Stimulated activated naive CD4-positive, alpha-beta T cell treated with Interleukin-2 at 50 U/mL for 16 hours (primary cell): ENCODE data around the gene OR4E1.
"Not testable (repeated sequence)": the region's sequence is repeated elsewhere in the genome, so short reads cannot be mapped to it uniquely, and the experiment has no call there.

Source experiments
- DNase-seq: peaks from one replicate; lab custom pipeline; 2025; lab: John Stamatoyannopoulos, UW

OR4E1 gene, protein sequence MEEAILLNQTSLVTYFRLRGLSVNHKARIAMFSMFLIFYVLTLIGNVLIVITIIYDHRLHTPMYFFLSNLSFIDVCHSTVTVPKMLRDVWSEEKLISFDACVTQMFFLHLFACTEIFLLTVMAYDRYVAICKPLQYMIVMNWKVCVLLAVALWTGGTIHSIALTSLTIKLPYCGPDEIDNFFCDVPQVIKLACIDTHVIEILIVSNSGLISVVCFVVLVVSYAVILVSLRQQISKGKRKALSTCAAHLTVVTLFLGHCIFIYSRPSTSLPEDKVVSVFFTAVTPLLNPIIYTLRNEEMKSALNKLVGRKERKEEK

DNA sequence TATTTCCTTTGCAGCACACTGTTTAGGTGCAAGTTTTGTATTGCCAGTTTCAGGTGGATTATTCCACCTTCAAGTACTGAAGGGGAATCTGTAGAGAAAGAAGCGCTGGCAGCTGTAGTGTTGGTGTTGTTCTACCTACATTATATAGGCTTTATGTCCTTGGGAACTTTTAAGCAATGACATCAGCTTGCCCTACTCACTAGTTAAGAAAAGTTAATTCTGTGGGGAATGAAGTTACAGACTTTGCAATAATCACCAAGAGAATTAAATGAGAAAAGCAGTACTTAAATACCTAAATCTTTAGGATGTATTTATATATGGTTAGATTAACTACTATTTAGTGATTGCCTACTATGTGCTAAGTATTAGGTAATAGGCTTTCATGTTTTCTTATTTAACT, at the start of gene OR4E1:
OR4E1 (minus strand) TSS at position 101 of the 400 bp plus-strand sequence. CDS start 2,883 bp downstream, outside the sequence.
- no peak for DNase-seq

DNA sequence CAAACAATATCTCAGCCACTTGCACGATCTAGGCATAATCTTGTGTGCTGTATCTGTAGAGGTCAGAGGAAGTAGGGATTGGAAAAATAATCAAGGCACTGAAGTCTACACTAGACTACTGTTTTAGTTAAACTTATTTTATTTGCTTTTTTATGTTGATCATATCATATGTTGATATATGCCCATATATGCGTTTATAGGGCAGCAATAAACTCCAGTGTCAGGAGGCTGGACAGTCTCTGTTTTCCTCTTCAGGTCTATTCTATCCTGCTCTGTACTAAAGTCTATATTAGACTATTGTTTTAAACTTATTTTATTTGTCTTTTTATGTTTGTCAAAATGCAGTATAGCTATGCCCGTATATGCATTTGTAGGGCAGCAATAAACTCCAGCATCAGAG, 47.9 kb upstream of the OR4E1 start:
- no peak for DNase-seq

DNA sequence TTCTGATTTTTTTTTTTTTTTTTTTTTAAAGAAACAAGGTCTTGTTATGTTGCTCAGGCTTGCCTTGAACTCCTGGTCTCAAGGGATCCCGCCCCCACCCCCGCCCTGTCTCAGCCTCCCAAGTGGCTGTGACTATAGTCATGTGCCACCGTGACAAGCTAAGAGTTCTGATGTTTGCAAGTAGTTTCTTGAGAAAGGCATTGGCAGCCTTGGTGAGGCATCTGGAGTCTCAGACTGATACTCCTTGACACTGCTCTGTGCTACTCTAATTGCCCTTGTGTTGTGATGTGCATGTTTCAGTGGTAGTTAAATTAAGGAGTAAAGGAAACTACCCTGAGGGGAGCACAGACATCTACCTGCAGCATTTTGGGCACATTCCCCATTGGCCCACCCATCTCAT, 46.2 kb upstream of the OR4E1 start:
- DNase-seq = no peak

DNA sequence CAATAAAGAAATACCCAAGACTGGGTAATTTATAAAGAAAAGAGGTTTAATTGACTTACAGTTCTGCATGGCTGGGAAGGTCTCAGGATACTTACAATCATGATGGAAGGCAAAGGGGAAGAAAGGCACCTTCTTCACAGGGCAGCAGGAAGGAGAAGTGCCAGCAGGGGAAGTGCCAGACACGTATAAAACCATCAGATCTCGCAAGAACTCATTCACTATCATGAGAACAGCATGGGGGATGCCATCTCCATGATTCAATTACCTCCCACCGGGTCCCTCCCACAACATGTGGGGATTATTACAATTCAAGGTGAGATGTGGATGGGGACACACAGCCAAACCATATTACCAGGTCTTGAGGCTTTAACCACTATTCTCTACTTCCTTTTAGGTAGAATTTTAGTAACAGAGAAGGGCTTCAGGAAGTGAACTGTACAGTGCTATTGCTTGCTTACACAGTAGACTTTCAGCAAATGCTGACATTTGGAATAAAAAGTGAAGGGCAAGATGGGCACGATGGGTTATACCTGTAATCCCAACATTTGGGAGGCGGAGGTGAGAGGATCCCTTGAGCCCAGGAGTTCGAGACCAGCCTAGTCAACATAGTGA, 40.8 kb upstream of the OR4E1 start:
- no peak for DNase-seq

DNA sequence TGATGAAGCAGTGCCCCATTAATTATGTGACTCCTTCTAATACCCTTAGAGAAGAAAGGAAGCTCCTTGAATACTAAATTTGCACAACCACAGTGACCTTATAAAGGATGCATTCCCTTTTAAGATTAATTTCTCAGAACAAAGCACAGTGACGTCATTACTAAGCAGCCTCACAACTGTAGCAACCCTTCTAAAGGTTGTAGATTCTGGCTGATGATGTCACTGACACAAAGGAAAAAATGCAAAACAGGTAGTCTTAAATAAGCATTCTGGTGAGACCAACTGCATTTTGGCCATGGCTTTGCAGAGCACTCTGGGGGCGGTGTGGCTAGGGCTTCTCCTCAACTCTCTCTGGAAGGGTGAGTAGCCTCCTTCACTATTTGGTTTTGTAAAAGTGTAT, 38.4 kb upstream of the OR4E1 start:
- no peak for DNase-seq

DNA sequence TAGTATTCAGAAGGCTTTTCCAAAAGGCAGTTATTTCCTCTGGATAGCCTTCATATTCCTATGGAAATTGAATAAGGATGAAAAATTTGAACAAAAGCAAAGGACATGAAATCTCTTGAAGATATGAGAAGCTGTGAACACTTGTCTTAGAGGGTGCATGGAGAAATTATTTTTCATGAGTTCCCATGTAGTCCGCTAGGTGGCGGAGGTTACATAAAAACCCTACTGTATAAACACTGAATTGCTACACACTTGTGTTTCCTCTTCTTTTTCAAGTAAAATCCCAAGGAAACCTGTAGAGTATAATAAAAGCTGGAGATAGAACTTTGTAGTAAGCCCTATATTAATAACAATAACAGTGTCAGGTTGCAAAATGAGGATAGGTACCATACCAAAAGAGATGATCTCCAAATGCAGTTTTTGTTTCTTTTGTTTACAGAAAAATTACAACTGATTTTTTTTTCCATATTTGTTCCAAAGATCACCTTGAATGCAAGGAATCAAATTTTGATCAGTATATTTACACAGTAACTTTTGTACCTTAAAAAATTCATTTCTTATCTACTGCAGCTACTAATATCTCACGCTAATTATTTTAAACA, 37.8 kb upstream of the OR4E1 start:
- no peak for DNase-seq

DNA sequence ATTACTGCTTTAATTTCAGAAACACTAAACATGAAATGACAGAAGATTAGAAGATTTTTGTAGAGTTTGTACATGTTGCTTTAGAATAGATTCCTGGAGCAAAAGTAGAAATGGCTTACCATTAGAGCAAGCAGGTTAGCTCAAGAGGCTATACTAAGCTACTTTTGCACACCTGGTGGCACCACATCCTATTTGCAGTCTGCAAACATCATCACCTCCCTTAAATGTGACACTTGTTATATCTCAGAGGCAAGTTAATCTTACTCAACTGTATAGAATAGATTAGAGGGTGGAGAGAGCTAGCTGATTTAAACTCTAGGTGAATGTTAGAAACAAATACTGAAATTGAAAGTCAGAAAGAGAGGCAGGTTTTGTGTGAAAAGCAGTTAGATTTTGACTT, 30.7 kb upstream of the OR4E1 start:
- no peak for DNase-seq

DNA sequence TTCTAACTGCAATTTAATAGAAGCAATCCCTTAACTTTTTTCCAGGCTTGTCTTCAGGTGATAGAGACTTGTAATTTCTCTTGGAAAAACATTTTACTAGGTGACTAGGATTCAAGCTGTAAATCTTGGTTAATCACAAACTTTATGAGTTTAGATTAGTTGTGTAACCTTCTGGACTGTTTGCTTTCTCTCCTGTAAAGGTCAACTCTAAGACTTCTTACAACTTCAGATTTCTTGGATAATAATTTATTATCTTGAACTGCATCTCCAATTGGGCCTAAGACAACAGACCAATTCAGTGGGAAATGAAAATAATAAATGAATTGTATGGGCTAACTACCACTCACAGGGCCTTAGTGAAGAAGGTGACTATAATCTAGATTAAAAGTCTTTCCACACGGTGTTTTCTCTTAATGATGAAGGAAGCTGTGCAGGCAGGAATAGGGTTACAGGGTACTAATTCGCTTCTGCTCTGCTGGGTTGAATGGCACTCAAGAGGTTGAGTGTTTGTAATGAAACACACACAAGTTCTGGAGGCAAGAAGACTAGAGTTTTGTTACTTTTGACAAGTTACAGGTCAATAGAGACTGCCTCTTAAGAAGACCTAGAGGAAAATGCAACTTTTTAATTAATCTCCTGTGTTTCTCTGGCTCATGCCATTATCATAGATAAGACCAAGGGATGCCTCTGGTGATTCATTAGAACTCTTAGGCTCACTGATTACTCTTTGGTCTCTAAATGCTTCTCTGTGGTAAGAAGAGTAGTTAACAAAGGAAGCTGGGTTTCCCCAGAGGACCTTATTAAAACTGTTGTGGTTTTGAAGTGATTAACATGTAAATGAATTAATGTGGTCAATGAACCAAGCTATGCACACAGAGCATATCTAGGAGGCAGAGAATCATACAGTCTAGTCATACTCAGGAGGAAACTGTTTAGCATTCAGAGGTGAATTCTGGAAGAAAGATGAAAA, 30.0 kb upstream of the OR4E1 start:
- no peak for DNase-seq

DNA sequence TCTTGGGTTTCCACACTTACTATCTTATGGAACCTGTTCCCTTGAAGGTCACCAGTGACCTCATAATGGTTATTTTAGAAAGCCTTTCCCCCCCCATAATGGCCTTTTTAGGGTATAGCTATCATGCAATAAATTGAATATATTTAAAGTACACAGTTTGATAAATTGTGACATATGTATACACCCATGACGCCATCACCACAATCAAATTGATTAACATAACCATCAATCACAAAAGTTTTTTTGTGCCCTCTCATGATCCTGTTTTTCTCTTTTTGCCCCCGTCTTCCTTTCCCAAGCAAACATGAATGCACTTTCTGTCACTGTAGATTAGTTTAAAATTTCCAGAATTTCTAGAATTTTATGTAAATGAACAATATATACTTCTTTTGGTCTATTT, 28.7 kb upstream of the OR4E1 start:
- no peak for DNase-seq

DNA sequence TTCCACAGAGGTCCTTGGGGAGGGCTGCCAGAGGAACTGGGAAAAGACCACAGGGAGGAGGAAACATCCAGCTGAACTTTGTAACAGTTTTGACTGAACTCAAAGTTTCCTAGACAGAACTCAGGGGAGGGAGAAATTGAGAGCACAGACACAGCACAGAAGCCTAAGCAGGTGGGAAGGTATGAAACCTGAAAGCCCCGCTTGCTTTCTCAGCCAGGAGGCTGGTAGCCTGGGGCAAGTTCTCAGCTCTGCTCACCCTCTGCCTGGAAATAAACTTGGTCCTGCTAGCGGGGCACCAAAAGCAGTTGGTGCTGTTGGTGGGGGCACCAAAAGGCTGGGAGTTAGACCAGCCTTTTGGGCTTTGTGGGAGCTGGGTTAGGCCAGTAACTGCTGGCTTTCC, 25.9 kb upstream of the OR4E1 start:
- DNase-seq = no peak

DNA sequence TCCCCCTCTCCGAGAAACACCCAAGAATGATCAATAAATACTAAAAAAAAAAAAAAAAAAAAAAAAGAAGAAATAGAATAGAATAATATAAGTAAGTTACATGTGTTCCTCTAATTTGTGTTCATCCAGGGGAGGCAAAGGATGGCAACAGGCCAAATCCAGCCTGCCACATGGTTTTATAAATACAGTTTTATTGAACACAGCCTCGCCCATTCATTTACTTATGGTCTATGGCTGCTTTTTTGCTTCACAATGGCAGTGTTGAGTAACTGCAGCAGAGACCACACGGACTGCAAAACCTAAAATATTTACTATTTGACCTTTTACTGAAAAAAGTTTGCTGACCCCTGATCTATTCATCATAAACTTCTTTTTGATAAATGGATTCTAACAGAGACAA, 24.9 kb upstream of the OR4E1 start:
- DNase-seq = not testable (repeated sequence)

DNA sequence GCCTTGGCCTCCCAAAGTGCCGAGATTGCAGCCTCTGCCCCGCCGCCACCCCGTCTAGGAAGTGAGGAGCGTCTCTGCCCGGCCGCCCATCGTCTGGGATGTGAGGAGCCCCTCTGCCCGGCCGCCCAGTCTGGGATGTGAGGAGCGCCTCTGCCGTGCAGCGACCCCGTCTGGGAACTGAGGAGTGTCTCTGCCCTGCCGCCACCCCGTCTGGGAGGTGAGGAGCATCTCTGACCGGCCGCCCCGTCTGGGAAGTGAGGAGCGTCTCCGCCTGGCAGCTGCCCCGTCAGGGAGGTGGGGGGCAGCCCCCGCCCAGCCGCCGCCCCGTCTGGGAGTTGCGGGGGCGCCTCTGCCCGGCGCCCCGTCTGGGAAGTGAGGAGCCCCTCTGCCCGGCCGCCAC, 24.0 kb upstream of the OR4E1 start:
- DNase-seq = not testable (repeated sequence)

DNA sequence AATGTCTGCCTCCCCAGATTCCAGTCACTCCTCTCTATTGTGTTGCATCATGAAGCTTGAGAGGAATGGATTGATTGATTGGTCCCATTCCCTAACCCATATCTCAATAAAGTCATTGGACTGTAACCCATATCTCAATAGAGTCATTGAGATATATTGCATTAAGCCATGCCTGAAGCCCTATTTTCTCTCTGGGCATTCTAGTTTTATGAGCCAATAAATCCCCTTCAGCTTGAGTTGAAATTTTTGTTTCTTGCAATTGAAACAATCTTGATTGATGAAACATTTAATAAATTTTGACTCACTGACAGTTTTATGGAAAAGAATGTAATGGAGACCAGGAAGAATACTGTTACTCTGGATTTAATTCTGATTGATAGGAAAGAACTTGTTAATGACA, 20.8 kb upstream of the OR4E1 start:
- no peak for DNase-seq

DNA sequence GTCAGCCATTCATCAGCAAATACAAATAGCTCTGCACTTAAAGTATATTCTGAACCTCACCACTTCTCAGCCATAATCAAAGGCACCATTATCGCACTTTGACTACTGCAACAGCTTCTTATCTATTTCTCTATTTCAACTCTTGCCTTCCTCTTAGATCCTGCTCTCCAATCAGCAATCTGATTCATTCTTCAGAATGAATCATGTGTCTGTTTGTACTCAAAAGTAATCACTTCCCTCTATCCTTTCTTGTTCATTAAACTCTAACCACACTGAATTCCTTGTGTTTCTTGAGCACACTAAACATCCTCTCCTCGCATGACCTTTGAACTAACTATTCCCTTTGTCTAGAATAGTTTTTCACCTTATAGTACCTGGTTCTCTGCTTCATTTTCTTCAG, 12.8 kb upstream of the OR4E1 start:
- no peak for DNase-seq

DNA sequence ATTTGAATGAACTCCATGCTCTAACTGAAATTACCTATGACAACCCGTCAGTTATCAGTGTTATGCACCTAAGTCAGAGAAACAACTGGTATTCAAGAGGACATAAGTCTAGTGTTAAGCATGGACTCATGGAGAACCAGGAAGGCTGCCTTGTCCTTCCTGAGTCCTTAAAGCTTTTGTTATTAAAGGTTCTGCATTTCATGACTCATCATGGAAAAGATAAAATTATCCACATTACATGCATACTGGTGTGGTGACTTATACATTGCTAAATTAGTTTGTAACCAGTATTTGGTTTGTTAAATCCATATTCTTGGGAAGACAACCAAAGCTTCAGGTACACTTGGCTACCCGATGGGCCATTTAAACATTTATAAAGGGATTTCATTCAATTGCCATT, 6.5 kb upstream of the OR4E1 start:
- no peak for DNase-seq

DNA sequence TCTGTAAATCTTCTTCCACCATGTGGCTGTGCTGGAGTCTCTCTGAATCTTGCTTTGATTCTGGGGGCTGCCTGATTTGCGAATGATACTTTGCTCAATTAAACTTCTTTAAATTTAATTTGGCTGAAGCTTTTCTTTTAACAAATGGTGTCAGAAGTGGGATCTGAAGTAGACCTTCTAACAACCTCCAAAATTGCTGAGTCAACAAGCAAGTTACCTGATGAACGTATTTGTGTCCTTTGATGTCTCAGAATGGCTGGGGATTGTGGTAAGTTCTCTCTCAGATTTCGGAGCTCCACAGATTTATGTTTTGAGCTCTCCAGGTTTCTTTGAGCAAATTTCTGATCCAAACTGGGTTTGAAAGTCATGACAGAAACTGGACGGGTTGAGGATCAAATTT, 1.9 kb upstream of the OR4E1 start:
- DNase-seq = no peak

DNA sequence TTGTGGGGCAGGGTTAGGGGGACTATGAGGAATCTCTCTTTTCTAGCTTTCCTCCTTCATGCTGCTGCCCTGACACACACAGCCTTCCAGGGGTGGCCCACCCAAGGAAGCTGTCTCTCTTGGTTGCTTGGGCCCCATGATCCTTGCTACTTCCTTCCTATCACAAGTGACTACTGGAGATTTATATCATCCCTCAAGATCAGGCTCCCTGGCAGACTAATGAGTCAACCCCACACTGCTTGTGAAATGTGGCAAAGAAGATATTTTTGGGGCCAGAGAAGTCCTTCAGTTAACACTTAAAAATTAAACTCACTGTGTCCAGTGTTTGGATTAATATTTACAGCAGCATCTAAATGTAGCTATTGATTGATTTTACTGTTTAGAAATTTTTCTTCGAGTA, 1.5 kb downstream of the OR4E1 start:
- DNase-seq = no peak

DNA sequence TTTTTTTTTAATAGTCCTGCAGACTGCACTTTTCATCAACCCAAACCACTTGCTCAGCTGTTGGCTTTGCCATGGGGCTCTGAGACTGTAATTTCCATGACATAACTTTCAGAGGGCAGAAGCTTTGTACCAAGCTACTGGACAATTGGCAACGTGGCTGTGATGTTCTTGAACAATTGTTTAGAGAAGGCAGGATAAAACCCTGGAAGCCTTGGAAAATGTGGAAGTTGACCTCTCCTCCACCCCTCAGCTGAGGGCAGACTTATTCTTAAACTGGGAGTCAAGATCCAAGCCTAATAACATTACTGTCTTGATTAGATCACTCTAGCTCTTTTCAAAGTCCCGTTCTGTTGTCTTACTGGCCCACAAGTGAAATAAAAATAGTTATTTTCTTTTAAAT, 2.2 kb downstream of the OR4E1 start:
- DNase-seq = no peak

DNA sequence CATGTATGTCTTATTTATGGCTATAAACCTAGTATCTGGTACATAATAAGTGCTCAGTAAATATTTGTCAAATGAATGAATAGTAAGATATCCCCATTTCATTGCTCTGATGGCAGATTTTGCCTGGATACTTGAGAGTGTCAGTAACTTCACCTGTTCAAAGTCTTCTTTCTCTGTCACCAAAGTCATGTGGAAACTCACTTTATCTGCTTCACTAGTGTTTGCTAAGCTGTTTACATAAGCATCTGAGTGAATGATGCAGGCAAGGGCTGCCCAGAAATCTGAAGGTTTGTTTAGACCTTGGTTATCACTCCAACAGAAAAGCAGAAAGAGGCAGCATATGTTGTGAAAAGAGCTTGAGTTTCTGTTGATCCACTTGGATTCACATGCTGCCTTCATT, 4.3 kb downstream of the OR4E1 start:
- no peak for DNase-seq

DNA sequence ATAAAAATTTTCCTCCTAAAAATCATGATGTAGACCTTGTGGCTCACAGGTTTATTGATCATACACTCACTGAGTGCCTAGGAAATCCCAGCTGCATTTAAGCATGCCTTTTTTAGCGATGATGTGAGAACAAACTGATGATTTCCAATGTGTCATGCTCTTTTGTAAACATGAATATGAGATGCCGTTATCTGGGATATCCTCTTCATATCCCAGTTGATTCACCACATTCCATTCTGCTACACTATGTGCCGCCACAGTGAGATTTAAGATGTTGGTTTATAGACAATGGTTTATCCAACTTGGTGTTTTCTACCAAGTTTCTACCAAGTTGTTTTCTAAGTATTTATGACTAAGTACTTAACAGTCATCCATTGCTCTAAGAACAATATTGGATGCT, 5.2 kb downstream of the OR4E1 start:
- DNase-seq = no peak

DNA sequence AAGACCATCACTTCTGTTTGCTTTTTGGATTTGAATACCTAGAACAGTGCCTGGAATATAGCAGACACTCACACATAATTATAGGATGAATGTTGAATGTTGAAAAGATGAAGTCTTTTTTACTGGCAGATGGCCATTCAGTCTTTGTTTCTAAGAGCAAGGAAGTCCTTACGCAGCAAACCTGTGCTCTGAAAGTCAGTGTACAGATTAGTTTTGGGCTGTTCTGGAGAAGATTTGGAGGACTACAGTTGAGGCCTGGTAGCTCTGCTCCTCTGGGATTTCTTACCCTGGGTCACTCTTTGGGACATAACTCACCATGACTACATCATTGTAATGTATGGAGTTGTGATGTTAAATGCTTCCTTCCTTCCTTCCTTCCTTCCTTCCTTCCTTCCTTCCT, 16.6 kb downstream of the OR4E1 start:
- no peak for DNase-seq

DNA sequence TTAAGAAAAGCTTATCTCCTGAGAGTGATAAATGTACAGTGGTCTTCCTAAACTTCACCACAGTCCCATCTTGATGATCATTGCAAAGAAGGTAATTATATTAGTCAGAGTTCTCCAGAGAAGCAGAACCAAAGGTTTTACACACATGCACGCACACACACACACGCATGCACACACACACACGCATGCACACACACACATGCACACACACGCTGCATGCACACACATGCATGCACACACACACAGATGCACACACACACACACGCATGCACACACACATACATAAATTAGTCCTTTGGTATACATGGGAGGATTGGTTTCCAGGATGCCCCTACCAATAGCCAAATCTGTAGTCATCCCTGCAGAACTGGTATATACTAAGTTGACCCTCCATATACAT, 19.4 kb downstream of the OR4E1 start:
- no peak for DNase-seq
